Astrocyte (in vitro differentiated cells and primary cell): Measurements from ENCODE around the gene JAML.

ENCODE experiments used
- CTCF ChIP-seq: IDR thresholded peaks from 2 replicates; pipeline ENCODE4 v1.5.1; 2011; ENCODE audit warnings: low read depth, mild to moderate bottlenecking, inconsistent platforms, low read length, moderate library complexity; ENCODE audit not compliant: insufficient read depth
- EZH2 ChIP-seq: IDR thresholded peaks from 2 replicates; pipeline ENCODE4 v1.6.1; 2012; ENCODE audit warnings: mild to moderate bottlenecking, low read length, inconsistent platforms; ENCODE audit not compliant: insufficient read depth

- no peak for TF ChIP-seq EZH2
- TF ChIP-seq CTCF, result no peak
These were observed 1.5 kb upstream of the JAML start for GRCh38 chr11:118226296-118226695.
